ENCODE results near the gene TEAD1. TPM values are rescaled to one million over a fixed set of nuclear protein-coding genes. Genes with fewer than 3 reads are reported as not detected.
A peak's percentile ranks its signal among the peaks of the same experiment; 100 is the strongest.

The TEAD1 gene
- total RNA-seq, 2 experiments from 2014 or later = 5.6 to 10.8 TPM

- ChIA-PET CTCF (ENCODE audit: unreplicated experiment) (no interaction called here), POLR2A (no interaction called here)
- Histone ChIP-seq H3K9me2 (ENCODE audit: insufficient read depth, low read length) (no peaks in the 10 kb centered on the region), H4K20me1 (ENCODE audit: insufficient read depth, low read length) (no peaks in the 10 kb centered on the region), H3K9me3 (ENCODE audit: low read length) (no peaks in the 10 kb centered on the region), H3K27ac (ENCODE audit: low read depth, low read length, poor library complexity, severe bottlenecking) (no peak overlapping the region), H3K4me1 (ENCODE audit: insufficient read depth, low read length, poor library complexity, severe bottlenecking) (peaks cover 11% of the 10 kb centered on the region), H3K36me3 (ENCODE audit: insufficient read depth, low read length) (no peaks in the 10 kb centered on the region), H3K4me2 (ENCODE audit: low read length) (peak overlapping the region; percentile 29; the same call in 1 of the 2 replicates), H3K79me2 (ENCODE audit: insufficient read depth, low read depth, low read length) (no peaks in the 10 kb centered on the region), H2AFZ (ENCODE audit: low read length) (no peak overlapping the region), H3K4me3 (ENCODE audit: low read depth, low read length, poor library complexity, severe bottlenecking) (no peak overlapping the region)
- intact Hi-C loops (cut with micrococcal nuclease; ENCODE audit: unreplicated experiment) = no loop called here
- BruUV-seq (replicated peaks) = no TSS peak
- TF ChIP-seq EZH2phosphoT487 (IDR thresholded peaks at IDR 0.05; ENCODE audit: borderline replicate concordance, low read depth, low read length) = no peak
- TF ChIP-seq, protein P1, sequence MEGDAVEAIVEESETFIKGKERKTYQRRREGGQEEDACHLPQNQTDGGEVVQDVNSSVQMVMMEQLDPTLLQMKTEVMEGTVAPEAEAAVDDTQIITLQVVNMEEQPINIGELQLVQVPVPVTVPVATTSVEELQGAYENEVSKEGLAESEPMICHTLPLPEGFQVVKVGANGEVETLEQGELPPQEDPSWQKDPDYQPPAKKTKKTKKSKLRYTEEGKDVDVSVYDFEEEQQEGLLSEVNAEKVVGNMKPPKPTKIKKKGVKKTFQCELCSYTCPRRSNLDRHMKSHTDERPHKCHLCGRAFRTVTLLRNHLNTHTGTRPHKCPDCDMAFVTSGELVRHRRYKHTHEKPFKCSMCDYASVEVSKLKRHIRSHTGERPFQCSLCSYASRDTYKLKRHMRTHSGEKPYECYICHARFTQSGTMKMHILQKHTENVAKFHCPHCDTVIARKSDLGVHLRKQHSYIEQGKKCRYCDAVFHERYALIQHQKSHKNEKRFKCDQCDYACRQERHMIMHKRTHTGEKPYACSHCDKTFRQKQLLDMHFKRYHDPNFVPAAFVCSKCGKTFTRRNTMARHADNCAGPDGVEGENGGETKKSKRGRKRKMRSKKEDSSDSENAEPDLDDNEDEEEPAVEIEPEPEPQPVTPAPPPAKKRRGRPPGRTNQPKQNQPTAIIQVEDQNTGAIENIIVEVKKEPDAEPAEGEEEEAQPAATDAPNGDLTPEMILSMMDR (conservative IDR thresholded peaks at IDR 0.05; ENCODE audit: low read length) = no peak
- DNase-seq (ENCODE audit: low spot score) = peak; percentile 33
These were observed 43.6 kb downstream of the TEAD1 start for GRCh38 chr11:12717851-12718291.

DNA sequence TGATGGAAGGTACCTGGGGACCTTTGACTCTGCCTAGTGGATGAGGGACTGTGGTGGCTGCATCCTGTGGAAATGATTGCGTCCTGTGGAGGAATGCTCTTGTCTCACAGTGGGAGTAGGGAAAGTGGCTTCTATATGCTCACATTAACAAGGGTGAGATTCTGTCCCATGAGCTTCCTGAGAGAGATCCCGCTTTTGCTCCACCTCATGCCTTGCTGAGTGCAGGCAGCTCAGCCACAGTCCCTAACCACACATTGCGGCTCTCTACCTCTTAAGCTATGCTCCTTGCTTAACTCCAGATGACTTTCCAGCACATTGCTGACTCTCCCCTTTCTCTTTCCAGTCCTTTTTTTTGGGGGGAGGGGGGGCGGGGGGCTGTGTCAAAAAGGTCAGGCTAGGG lies 45.0 kb downstream of the TEAD1 start:
- Histone ChIP-seq H4K20me1 (ENCODE audit: insufficient read depth, low read length) (no peaks in the 10 kb centered on the region), H3K9me2 (ENCODE audit: insufficient read depth, low read length) (no peaks in the 10 kb centered on the region), H3K4me1 (ENCODE audit: insufficient read depth, low read length, poor library complexity, severe bottlenecking) (peaks cover 11% of the 10 kb centered on the region), H2AFZ (ENCODE audit: low read length) (no peak overlapping the region), H3K4me3 (ENCODE audit: low read depth, low read length, poor library complexity, severe bottlenecking) (no peak overlapping the region), H3K27ac (ENCODE audit: low read depth, low read length, poor library complexity, severe bottlenecking) (no peak overlapping the region), H3K36me3 (ENCODE audit: insufficient read depth, low read length) (no peaks in the 10 kb centered on the region), H3K4me2 (ENCODE audit: low read length) (no peak overlapping the region), H3K9me3 (ENCODE audit: low read length) (no peaks in the 10 kb centered on the region), H3K79me2 (ENCODE audit: insufficient read depth, low read depth, low read length) (no peaks in the 10 kb centered on the region)
- ChIA-PET CTCF (ENCODE audit: unreplicated experiment) (no interaction called here), POLR2A (interaction anchor here (0.6 to 0.7 kb wide), 2 partner anchors 13 to 36 kb away, joined by 3 to 4 read pairs; no protein-coding TSS in a partner anchor)
- intact Hi-C loops (cut with micrococcal nuclease; ENCODE audit: unreplicated experiment) = no loop called here
- no TSS peak for BruUV-seq (replicated peaks)
- no peak for DNase-seq (ENCODE audit: low spot score)
- TF ChIP-seq, protein P1 (conservative IDR thresholded peaks at IDR 0.05; ENCODE audit: low read length) = no peak
- TF ChIP-seq EZH2phosphoT487 (IDR thresholded peaks at IDR 0.05; ENCODE audit: borderline replicate concordance, low read depth, low read length) = no peak

DNA sequence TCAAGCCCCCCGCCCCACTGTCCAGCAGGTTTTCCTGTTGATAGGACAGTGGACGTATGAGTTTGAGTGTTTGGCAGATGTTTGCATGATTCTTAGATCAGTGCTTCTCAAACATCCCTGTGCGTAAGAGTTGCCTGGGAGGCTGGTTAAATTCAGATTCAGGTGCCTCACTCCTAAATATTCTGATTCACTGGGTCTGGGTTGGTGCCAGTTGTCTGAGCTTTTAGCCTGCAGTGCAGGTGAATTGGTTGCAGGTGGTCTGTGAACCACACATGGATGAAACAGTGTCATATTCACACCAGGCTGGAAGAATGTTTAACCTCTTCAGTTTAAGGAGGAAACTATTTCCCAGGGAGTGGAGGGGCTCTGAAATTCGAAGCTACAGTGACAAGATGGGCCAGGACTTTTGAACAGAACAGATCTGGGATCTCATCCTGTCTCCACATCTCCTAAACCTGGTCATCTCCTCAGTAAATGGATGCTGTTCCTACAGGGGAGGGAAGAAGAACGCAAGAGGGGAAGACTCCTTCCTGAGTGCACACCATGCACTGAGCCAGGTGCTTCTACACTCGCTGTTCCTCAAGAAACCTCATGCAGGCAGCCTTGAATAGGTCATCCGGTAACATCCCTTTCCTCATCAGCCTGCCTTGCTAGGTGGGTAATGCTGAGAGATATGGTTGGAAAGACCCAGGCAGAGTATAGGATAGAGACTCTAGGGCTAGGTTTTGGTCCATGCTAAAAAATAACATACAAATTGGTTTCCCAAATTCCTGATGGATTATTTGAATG lies 47.8 kb downstream of the TEAD1 start:
- Histone ChIP-seq H3K9me3 (ENCODE audit: low read length) (no peaks in the 10 kb centered on the region), H3K79me2 (ENCODE audit: insufficient read depth, low read depth, low read length) (no peaks in the 10 kb centered on the region), H3K4me2 (ENCODE audit: low read length) (no peak overlapping the region), H3K36me3 (ENCODE audit: insufficient read depth, low read length) (no peaks in the 10 kb centered on the region), H3K27ac (ENCODE audit: low read depth, low read length, poor library complexity, severe bottlenecking) (no peak overlapping the region), H3K9me2 (ENCODE audit: insufficient read depth, low read length) (no peaks in the 10 kb centered on the region), H3K4me1 (ENCODE audit: insufficient read depth, low read length, poor library complexity, severe bottlenecking) (peaks cover 11% of the 10 kb centered on the region), H3K4me3 (ENCODE audit: low read depth, low read length, poor library complexity, severe bottlenecking) (no peak overlapping the region), H4K20me1 (ENCODE audit: insufficient read depth, low read length) (no peaks in the 10 kb centered on the region), H2AFZ (ENCODE audit: low read length) (no peak overlapping the region)
- no peak for TF ChIP-seq EZH2phosphoT487 (IDR thresholded peaks at IDR 0.05; ENCODE audit: borderline replicate concordance, low read depth, low read length)
- TF ChIP-seq, protein P1 (conservative IDR thresholded peaks at IDR 0.05; ENCODE audit: low read length) = no peak
- POLR2A ChIA-PET = no interaction called here
- no TSS peak for BruUV-seq (replicated peaks)
- DNase-seq (ENCODE audit: low spot score) = no peak
- intact Hi-C loops (cut with micrococcal nuclease; ENCODE audit: unreplicated experiment) = no loop called here
- CTCF ChIA-PET (ENCODE audit: unreplicated experiment) = no interaction called here
